Gastrocnemius medialis (tissue), 4 donors: ENCODE data around the gene ID2. TPM values are rescaled to one million over a fixed set of nuclear protein-coding genes. Genes with fewer than 3 reads are reported as not detected.

ENCODE experiments used
- ATAC-seq, 2 donors: fragments of 150-250 bp; one replicate each; pipeline ENCODE4 v1.9.1; 2016
- DNase-seq, 2 donors: peaks; one replicate each; pipeline ENCODE4 v3.0.0-alpha.2; 2019
- H3K27ac ChIP-seq, 4 donors: fragments of 200-600 bp; sonication (generic); 1 replicate in 1 of 4; 2 replicates in 3 of 4; pipeline ENCODE4 v1.5.1; 2016 to 2018; ENCODE audit warnings: mild to moderate bottlenecking in 2 of 4, moderate library complexity in 1 of 4
- H3K27me3 ChIP-seq, 3 donors: fragments of 200-600 bp; sonication (generic) in 2 of 3; 1 replicate in 1 of 3; 2 replicates in 2 of 3; pipeline versions ENCODE4 v1.5.1 to v1.6.0; 2016 to 2019; ENCODE audit warnings: mild to moderate bottlenecking in 1 of 3, moderate library complexity in 1 of 3
- H3K36me3 ChIP-seq, 2 donors: fragments of 200-600 bp; sonication (generic) in 1 of 2; one replicate each; pipeline ENCODE4 v1.5.1; 2017 to 2018
- H3K4me1 ChIP-seq, 2 donors: fragments of 200-600 bp; sonication (generic) in 1 of 2; one replicate each; pipeline ENCODE4 v1.5.1; 2016 to 2017; ENCODE audit warnings: mild to moderate bottlenecking in 2 of 2
- H3K4me3 ChIP-seq, 4 donors: fragments of 200-600 bp; sonication (generic) in 3 of 4; 1 replicate in 1 of 4; 2 replicates in 3 of 4; pipeline ENCODE4 v1.5.1; 2016 to 2019; ENCODE audit warnings: mild to moderate bottlenecking in 2 of 4
- H3K9me3 ChIP-seq, 3 donors: fragments of 200-600 bp; sonication (generic) in 2 of 3; 1 replicate in 1 of 3; 2 replicates in 2 of 3; pipeline ENCODE4 v1.5.1; 2016 to 2019
- POLR2A ChIP-seq, 2 donors: fragments of 450-650 bp; IDR thresholded peaks; one replicate each; pipeline ENCODE4 v1.6.1; 2017; ENCODE audit warnings: antibody characterized with exemption in 2 of 2, mild to moderate bottlenecking in 2 of 2, moderate library complexity in 2 of 2
- in situ Hi-C, 4 donors: fragments of 200-750 bp; cut with MboI; loops; one replicate each; pipeline versions ENCODE4 v1.15.0 to v1.8.0; 2017; ENCODE audit warnings: low sequenced_read_pairs in 4 of 4
- intact Hi-C: fragments of 100-400 bp; cut with DNase I; formaldehyde crosslinking; loops from one replicate; pipeline ENCODE4 v1.15.1; 2023; ENCODE audit warnings: low total_unique reads
- total RNA-seq, 4 donors: library from RNA; depleted of rRNA; stranded (reverse); fragments of >200 nt; gene quantifications; one replicate each; pipeline versions ENCODE4 v1.1.0 to v1.2.3, GENCODE V29; 2016
- TF ChIP-seq, protein P1 (sequence below), 5 experiments: fragments of 450-650 bp in 3 of 5; fragments of 200-600 bp in 2 of 5; sonication (generic) in 2 of 5; IDR thresholded peaks in 4 of 5; conservative IDR thresholded peaks in 1 of 5; 1 replicate in 4 of 5; 2 replicates in 1 of 5; pipeline ENCODE4 v1.5.1; 2016 to 2019; ENCODE audit warnings: antibody characterized with exemption in 5 of 5, mild to moderate bottlenecking in 3 of 5, moderate library complexity in 3 of 5

Gene ID2
- total RNA-seq, 4 donors from 2014 or later: 16.6 to 35.9 (median 27.4) TPM

DNA sequence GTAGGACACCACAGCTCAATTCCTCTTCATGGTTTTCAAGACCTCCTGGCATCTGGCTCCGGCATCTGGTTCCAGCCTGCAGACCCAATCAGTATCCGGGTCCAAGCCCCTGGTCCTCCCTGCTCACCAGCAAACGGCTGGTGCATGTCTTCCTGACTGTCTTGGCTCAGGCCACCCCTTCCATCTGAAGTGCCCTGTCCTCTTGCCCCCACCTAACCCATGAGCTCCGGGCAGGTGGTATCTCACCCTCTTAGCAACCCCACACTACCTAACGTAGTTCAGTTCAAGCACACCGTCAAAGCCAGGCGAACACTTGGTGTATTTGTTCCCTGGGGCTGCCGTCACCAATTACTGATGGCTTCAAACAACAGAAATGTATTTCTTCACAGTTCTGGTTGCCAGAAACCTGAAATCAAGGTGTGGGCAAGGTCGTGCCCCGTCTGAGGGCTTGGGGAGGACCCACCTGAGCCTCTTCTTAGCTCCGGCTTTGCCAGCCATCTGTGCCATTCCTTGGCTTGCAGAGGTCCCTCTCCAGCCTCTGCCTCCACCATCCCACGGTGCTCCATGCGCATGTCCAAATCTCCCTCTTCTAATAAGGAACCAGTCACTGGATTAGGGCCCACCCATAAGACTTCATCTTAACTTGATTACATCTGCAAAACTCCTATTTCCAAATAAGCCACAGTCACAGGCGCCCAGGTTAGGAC, 47.2 kb upstream of the ID2 start:
- DNase-seq (no peak), ATAC-seq (no peak)
- H3K36me3 ChIP-seq: no peaks in the 10 kb centered on the region
- no peaks in the 10 kb centered on the region for H3K4me1 ChIP-seq
- no peak overlapping the region for H3K4me3 ChIP-seq
- in situ Hi-C loops (no loop called here), intact Hi-C loops (no loop called here)
- H3K27me3 ChIP-seq: no peaks in the 10 kb centered on the region
- no peaks in the 10 kb centered on the region for H3K9me3 ChIP-seq
- TF ChIP-seq, protein P1, sequence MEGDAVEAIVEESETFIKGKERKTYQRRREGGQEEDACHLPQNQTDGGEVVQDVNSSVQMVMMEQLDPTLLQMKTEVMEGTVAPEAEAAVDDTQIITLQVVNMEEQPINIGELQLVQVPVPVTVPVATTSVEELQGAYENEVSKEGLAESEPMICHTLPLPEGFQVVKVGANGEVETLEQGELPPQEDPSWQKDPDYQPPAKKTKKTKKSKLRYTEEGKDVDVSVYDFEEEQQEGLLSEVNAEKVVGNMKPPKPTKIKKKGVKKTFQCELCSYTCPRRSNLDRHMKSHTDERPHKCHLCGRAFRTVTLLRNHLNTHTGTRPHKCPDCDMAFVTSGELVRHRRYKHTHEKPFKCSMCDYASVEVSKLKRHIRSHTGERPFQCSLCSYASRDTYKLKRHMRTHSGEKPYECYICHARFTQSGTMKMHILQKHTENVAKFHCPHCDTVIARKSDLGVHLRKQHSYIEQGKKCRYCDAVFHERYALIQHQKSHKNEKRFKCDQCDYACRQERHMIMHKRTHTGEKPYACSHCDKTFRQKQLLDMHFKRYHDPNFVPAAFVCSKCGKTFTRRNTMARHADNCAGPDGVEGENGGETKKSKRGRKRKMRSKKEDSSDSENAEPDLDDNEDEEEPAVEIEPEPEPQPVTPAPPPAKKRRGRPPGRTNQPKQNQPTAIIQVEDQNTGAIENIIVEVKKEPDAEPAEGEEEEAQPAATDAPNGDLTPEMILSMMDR (IDR thresholded peaks at IDR 0.05 in 4 of 5, conservative IDR thresholded peaks at IDR 0.05 in 1 of 5): no peak
- no peak for TF ChIP-seq POLR2A (IDR thresholded peaks at IDR 0.05)
- H3K27ac ChIP-seq: no peak overlapping the region

DNA sequence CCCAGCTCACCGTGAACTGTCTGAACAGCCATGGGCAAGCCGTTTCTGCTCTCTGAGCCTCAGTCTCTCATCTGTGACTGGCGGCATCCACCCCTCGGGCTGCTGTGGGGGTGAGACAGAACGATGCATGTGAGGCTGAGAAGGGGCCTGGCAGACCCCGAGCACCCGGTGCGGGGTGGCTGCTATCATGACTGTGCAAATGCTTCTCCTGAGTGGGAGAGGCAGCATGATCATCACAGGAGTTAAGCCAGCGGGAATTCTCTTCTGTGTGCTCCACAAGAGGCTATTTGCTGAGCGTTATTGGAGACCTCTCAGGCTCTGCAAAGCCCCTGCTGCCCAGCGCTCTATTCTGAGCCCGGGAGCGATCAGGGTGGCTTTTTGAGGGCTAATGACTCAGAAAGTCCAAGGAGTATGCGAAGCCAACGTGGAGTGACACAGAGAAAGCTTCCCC, 45.8 kb upstream of the ID2 start:
- Histone ChIP-seq H3K4me1 (no peaks in the 10 kb centered on the region), H3K27me3 (no peaks in the 10 kb centered on the region), H3K27ac (no peak overlapping the region), H3K9me3 (no peaks in the 10 kb centered on the region), H3K4me3 (no peak overlapping the region), H3K36me3 (no peaks in the 10 kb centered on the region)
- in situ Hi-C loops (no loop called here), intact Hi-C loops (no loop called here)
- DNase-seq (no peak), ATAC-seq (no peak)
- TF ChIP-seq, protein P1 (IDR thresholded peaks at IDR 0.05 in 4 of 5, conservative IDR thresholded peaks at IDR 0.05 in 1 of 5): no peak
- TF ChIP-seq POLR2A (IDR thresholded peaks at IDR 0.05): no peak

DNA sequence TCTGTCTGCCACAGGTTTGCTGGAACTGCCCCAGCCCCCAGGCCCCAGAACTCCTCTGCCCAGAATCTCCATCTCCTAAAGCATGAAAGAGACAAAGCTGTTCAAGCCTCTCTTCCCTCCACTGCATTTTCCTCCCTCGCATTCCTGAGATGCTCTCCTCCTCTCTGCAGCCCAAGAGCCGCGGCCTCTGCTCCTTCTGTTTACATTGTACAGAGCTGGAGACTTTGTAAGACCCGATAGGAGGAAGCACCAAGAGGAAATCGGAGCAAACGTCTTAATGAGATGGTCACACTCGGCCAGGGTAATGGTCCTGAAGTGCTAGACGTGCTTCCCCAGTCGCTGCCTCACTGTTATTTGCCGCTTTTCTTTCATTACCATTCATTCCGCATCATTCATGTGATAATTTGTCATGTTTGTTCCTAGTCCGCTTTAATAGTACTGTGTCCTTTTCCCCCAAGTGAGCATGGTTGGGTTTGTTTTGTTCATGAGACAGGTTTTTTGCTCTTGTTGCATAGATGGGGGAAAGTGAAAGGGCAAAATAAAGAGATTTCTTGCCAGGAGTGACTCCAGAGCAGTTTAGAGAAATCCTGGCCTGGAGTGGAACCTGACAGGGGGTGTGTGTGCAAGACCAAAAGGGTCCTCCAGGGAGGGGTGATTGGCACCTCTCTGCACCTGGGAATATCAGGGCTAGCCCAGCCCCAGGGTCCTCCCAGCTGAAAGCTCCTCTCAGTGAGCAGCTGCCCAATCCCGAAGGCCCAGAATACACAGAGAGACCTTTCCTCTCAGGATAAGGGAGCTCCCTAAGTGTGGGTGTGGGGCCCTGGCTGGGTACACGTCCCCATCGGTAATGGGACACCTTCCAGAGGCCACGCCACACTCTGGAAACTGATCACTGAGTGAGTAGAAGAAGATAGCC, 44.9 kb upstream of the ID2 start:
- in situ Hi-C loops: no loop called here
- intact Hi-C loops: no loop called here
- TF ChIP-seq POLR2A (IDR thresholded peaks at IDR 0.05): no peak
- TF ChIP-seq, protein P1 (IDR thresholded peaks at IDR 0.05 in 4 of 5, conservative IDR thresholded peaks at IDR 0.05 in 1 of 5): no peak
- no peak overlapping the region for H3K27ac ChIP-seq
- no peaks in the 10 kb centered on the region for H3K36me3 ChIP-seq
- no peak overlapping the region for H3K4me3 ChIP-seq
- H3K4me1 ChIP-seq: no peaks in the 10 kb centered on the region
- H3K27me3 ChIP-seq: no peaks in the 10 kb centered on the region
- no peak for DNase-seq
- H3K9me3 ChIP-seq: no peaks in the 10 kb centered on the region
- no peak for ATAC-seq

DNA sequence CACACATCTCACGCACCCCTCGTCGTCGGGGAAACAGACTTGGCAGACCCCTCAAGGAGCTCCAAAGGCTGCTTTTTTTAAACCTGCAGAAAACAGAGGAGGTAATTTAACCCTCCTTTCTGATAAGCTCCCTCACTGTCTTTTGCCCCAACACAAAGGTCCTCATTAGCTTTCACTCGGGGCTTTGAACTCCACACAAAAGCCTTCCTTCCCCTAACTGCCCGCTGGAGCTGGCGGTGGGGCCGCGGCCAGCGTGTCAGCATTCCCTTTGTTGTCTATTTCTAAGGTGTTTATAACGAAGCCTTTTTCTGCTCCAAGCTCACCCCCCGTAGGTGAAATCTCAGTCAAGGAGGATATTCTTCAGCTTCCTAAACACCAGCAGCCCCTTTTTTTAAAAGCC, 43.5 kb upstream of the ID2 start:
- intact Hi-C loops: no loop called here

More for the DNA sequence above, 43.5 kb upstream of the ID2 start:
- no peaks in the 10 kb centered on the region for H3K4me1 ChIP-seq
- H3K4me3 ChIP-seq: no peak overlapping the region
- DNase-seq: no peak
- ATAC-seq: no peak
- H3K9me3 ChIP-seq: no peaks in the 10 kb centered on the region
- TF ChIP-seq, protein P1 (IDR thresholded peaks at IDR 0.05 in 4 of 5, conservative IDR thresholded peaks at IDR 0.05 in 1 of 5): no peak
- no peak for TF ChIP-seq POLR2A (IDR thresholded peaks at IDR 0.05)
- H3K36me3 ChIP-seq: no peaks in the 10 kb centered on the region
- in situ Hi-C loops: no loop called here
- no peaks in the 10 kb centered on the region for H3K27me3 ChIP-seq
- H3K27ac ChIP-seq: no peak overlapping the region
